Right lung (tissue), 5 donors: ENCODE results near the gene TMEM39B. TPM values are rescaled to one million over a fixed set of nuclear protein-coding genes. Genes with fewer than 3 reads are reported as not detected.
"Not testable (repeated sequence)": the region's sequence is repeated elsewhere in the genome, so short reads cannot be mapped to it uniquely, and the experiment has no call there.

ENCODE experiments used
- DNase-seq, 2 donors: peaks; one replicate each; pipeline ENCODE4 v3.0.0-alpha.2; 2013
- polyA plus RNA-seq, 5 donors: library from polyadenylated mRNA; unstranded; fragments of 120-200 nt; gene quantifications; one replicate each; pipeline versions ENCODE4 v1.2.1 to v1.2.3, GENCODE V29; 2013; ENCODE audit warnings: inconsistent platforms in 1 of 5, low replicate concordance in 1 of 5; ENCODE audit not compliant: insufficient read length in 5 of 5, insufficient read depth in 1 of 5

The TMEM39B gene
- polyA plus RNA-seq, 5 donors = 21.1 to 27.2 (median 24.6) TPM

DNA sequence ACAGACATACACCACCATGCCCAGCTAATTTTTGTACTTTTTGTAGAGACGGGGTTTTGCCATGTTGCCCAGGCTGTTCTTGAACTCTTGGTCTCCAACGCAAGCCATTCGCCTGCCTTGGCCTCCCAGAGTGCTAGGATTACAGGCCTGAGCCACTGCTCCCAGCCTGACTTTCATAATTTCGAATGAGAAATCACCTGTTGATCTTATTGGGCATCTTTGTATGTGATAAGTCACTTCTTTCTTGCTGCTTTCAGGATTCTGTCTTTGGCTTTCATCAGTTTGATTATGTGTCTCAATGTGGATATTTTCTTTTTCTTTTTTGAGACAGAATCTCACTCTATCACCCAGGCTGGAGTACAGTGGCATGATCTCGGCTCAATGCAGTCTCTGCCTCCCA is 75.1 kb downstream of the TMEM39B start:
- not testable (repeated sequence) for DNase-seq

DNA sequence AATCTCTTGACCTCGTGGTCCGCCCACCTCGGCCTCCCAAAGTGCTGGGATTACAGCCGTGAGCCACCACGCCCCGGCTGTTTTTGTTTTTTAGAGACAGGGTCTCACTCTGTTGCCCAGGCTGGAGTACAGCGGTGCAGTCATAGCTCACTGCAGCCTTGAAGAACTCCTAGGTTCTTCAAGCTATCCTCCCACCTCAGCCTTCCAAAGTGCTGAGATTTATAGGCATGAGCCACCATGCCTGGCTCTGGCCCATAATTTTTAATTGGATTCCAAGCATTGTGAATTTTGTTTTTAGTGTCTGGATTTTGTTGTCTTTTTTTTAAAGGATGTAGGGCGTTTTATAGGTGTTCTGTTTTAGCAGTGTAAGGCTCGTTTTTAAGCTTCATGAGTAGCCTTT is 78.1 kb downstream of the TMEM39B start:
- no peak for DNase-seq

- peak; percentile 64 for DNase-seq
These were observed 78.6 kb downstream of the TMEM39B start for GRCh38 chr1:32151319-32151787.

Other genes starting within 250 kb of the TMEM39B start
- gene PTP4A2, start 134.6 kb upstream of the TMEM39B start, polyA plus RNA-seq = 100 to 1,000 TPM; 176 to 268 (median 222) TPM
- 100 to 1,000 TPM; 193 to 247 (median 218) TPM for gene KHDRBS1, start 59.1 kb upstream of the TMEM39B start, polyA plus RNA-seq
- 10 to 100 TPM; 28.0 to 39.1 (median 35.5) TPM for gene KPNA6, start 35.1 kb downstream of the TMEM39B start, polyA plus RNA-seq
- gene TXLNA, start 106.7 kb downstream of the TMEM39B start, polyA plus RNA-seq = 10 to 100 TPM; 35.6 to 49.1 (median 42.6) TPM
- gene CCDC28B, start 127.7 kb downstream of the TMEM39B start, polyA plus RNA-seq = 10 to 100 TPM; 22.0 to 34.4 (median 25.1) TPM
- 1 to 10 TPM; 7.2 to 8.7 (median 7.8) TPM for gene IQCC, start 132.7 kb downstream of the TMEM39B start, polyA plus RNA-seq
- 1 to 10 TPM; 1.6 to 3.4 (median 2.7) TPM for gene DCDC2B, start 136.2 kb downstream of the TMEM39B start, polyA plus RNA-seq
- gene TMEM234, start 149.4 kb downstream of the TMEM39B start, polyA plus RNA-seq = 10 to 100 TPM; 19.2 to 24.1 (median 23.0) TPM
- gene EIF3I, start 149.5 kb downstream of the TMEM39B start, polyA plus RNA-seq = 100 to 1,000 TPM; 164 to 195 (median 171) TPM
- gene FAM167B, start 174.3 kb downstream of the TMEM39B start, polyA plus RNA-seq = 1 to 10 TPM; 4.1 to 7.2 (median 4.4) TPM
- gene LCK, start 178.3 kb downstream of the TMEM39B start, polyA plus RNA-seq = 1 to 10 TPM in 4 of 5 donors, under 1 TPM in 1; 0.68 to 2.0 (median 1.6) TPM
- gene HDAC1, start 219.1 kb downstream of the TMEM39B start, polyA plus RNA-seq = 100 to 1,000 TPM; 154 to 182 (median 168) TPM